IMR-90 (cell line): ENCODE data around the gene OLFML3. TPM values are rescaled to one million over a fixed set of nuclear protein-coding genes. Genes with fewer than 3 reads are reported as not detected.

Experiments
- ATAC-seq: fragments of 200-7000 bp; cut with Tn5 transposase; 2 replicates; pipeline ENCODE4 v1.9.1; 2020; ENCODE audit warnings: low read depth, mild to moderate bottlenecking, moderate library complexity
- BruUV-seq: library from RNA; stranded (reverse); fragments of 400-500 nt; replicated peaks from 2 replicates; lab custom pipeline; 2021; lab: Mats Ljungman, UMichigan
- CTCF ChIA-PET: fragments of 300-600 bp; formaldehyde crosslinking; extraction: SDS; loops from one replicate; lab custom pipeline; 2021; ENCODE audit warnings: antibody characterized with exemption; lab: Yijun Ruan, JAX
- POLR2A ChIA-PET: fragments of 300-600 bp; sonication (Branson Sonifier 250); formaldehyde crosslinking; loops from one replicate; lab custom pipeline; 2022; ENCODE audit warnings: antibody characterized with exemption; ENCODE audit not compliant: unreplicated experiment; lab: Charles Lee
- DNase-seq: peaks from one replicate; pipeline ENCODE4 v3.0.0; 2013
- H2AFZ ChIP-seq: replicated peaks from 2 replicates; pipeline ENCODE3; 2013; ENCODE audit warnings: low read length, mild to moderate bottlenecking; ENCODE audit not compliant: poor library complexity
- H2AK5ac ChIP-seq: 2 replicates; pipeline ENCODE4 v1.6.1; 2013; ENCODE audit warnings: low read depth, low read length, inconsistent platforms
- H2AK9ac ChIP-seq: replicated peaks from 2 replicates; pipeline ENCODE3; 2013; ENCODE audit warnings: mild to moderate bottlenecking, low read depth, low read length, moderate library complexity; ENCODE audit not compliant: poor library complexity
- H2BK120ac ChIP-seq: 2 replicates; pipeline ENCODE4 v1.6.1; 2013; ENCODE audit warnings: low read depth, low read length, inconsistent platforms
- H2BK15ac ChIP-seq: 3 replicates; pipeline ENCODE4 v1.6.1; 2013; ENCODE audit warnings: low read depth, low read length, inconsistent platforms
- H2BK20ac ChIP-seq: 2 replicates; pipeline ENCODE4 v1.6.1; 2013; ENCODE audit warnings: low read depth, mild to moderate bottlenecking, inconsistent platforms, low read length, moderate library complexity
- H2BK5ac ChIP-seq: 2 replicates; pipeline ENCODE4 v1.6.1; 2013; ENCODE audit warnings: mild to moderate bottlenecking, low read depth, low read length, inconsistent platforms; ENCODE audit not compliant: poor library complexity, severe bottlenecking
- H3K14ac ChIP-seq: replicated peaks from 2 replicates; pipeline ENCODE4 v1.6.1; 2013; ENCODE audit warnings: low read depth, low read length, inconsistent platforms
- H3K18ac ChIP-seq: 2 replicates; pipeline ENCODE4 v1.6.1; 2013; ENCODE audit warnings: low read depth, low read length, control low read depth
- H3K23ac ChIP-seq: 2 replicates; pipeline ENCODE4 v1.6.1; 2013; ENCODE audit warnings: low read depth, low read length, inconsistent platforms
- H3K27ac ChIP-seq: 2 replicates; pipeline ENCODE4 v1.5.1; 2013; ENCODE audit warnings: mild to moderate bottlenecking, control low read depth, low read length; ENCODE audit not compliant: insufficient read depth
- H3K27me3 ChIP-seq: 2 replicates; pipeline ENCODE4 v1.6.1; 2013; ENCODE audit warnings: low read length; ENCODE audit not compliant: control insufficient read depth, insufficient read depth
- H3K36me3 ChIP-seq: 2 replicates; pipeline ENCODE4 v1.6.1; 2013; ENCODE audit warnings: low read length, mixed read lengths; ENCODE audit not compliant: control insufficient read depth, insufficient read depth
- H3K4ac ChIP-seq: 2 replicates; pipeline ENCODE4 v1.6.1; 2013; ENCODE audit warnings: low read depth, low read length, inconsistent platforms
- H3K4me1 ChIP-seq: 2 replicates; pipeline ENCODE4 v1.6.1; 2013; ENCODE audit warnings: low read length, mixed read lengths; ENCODE audit not compliant: control insufficient read depth, insufficient read depth
- H3K4me2 ChIP-seq: 2 replicates; pipeline ENCODE4 v1.6.1; 2013; ENCODE audit warnings: low read depth, mild to moderate bottlenecking, control low read depth, low read length, moderate library complexity
- H3K4me3 ChIP-seq: 2 replicates; pipeline ENCODE4 v1.5.1; 2013; ENCODE audit warnings: low read depth, mild to moderate bottlenecking, control low read depth, low read length, moderate library complexity; ENCODE audit not compliant: insufficient read depth
- H3K56ac ChIP-seq: 2 replicates; pipeline ENCODE4 v1.6.1; 2013; ENCODE audit warnings: low read length, inconsistent platforms; ENCODE audit not compliant: insufficient read depth; ENCODE audit errors: extremely low read depth
- H3K79me1 ChIP-seq, 2 experiments: 2 replicates each; pipeline ENCODE4 v1.6.1; 2013; ENCODE audit warnings: low read length in 2 of 2, inconsistent platforms in 1 of 2, low read depth in 1 of 2
- H3K9ac ChIP-seq: 2 replicates; pipeline ENCODE4 v1.6.1; 2013; ENCODE audit warnings: low read depth, low read length, control low read depth
- H3K9me1 ChIP-seq: 2 replicates; pipeline ENCODE4 v1.6.1; 2013; ENCODE audit warnings: low read length, inconsistent platforms; ENCODE audit not compliant: insufficient read depth
- H3K9me3 ChIP-seq: 2 replicates; pipeline ENCODE4 v1.6.1; 2013; ENCODE audit warnings: low read length; ENCODE audit not compliant: control insufficient read depth, insufficient read depth
- H4K20me1 ChIP-seq: 2 replicates; pipeline ENCODE4 v1.6.1; 2013; ENCODE audit warnings: low read length, inconsistent platforms; ENCODE audit not compliant: insufficient read depth
- H4K5ac ChIP-seq: 2 replicates; pipeline ENCODE4 v1.6.1; 2013; ENCODE audit warnings: mild to moderate bottlenecking, low read depth, low read length, control low read depth
- H4K8ac ChIP-seq, 2 experiments: 2 replicates each; pipeline ENCODE4 v1.6.1; 2013; ENCODE audit warnings: low read depth in 2 of 2, low read length in 2 of 2, control low read depth in 1 of 2, inconsistent platforms in 1 of 2
- H4K91ac ChIP-seq: 2 replicates; pipeline ENCODE4 v1.6.1; 2013; ENCODE audit warnings: low read depth, low read length, inconsistent platforms; ENCODE audit not compliant: insufficient read depth
- BHLHE40 ChIP-seq: fragments of 150-350 bp; IDR thresholded peaks from 2 replicates; pipeline ENCODE4 v1.6.1; 2016; ENCODE audit warnings: mild to moderate bottlenecking, low read depth, low read length
- CEBPB ChIP-seq: IDR thresholded peaks from 2 replicates; pipeline ENCODE4 v1.6.1; 2012; ENCODE audit warnings: low read depth, low read length, improper control_type of control experiment
- FOS ChIP-seq: fragments of 150-350 bp; IDR thresholded peaks from 2 replicates; pipeline ENCODE4 v1.6.1; 2016; ENCODE audit warnings: low read depth, low read length
- MAFK ChIP-seq: IDR thresholded peaks from 2 replicates; pipeline ENCODE4 v1.6.1; 2012; ENCODE audit warnings: low read depth, low read length, improper control_type of control experiment
- MAZ ChIP-seq: IDR thresholded peaks from 2 replicates; pipeline ENCODE4 v1.6.1; 2012; ENCODE audit warnings: low read depth, mild to moderate bottlenecking, low read length, improper control_type of control experiment, moderate library complexity, borderline replicate concordance
- RAD21 ChIP-seq: IDR thresholded peaks from 2 replicates; pipeline ENCODE4 v1.6.1; 2012; ENCODE audit warnings: low read length, improper control_type of control experiment
- RFX5 ChIP-seq: IDR thresholded peaks from 2 replicates; pipeline ENCODE4 v1.8.0; 2012; ENCODE audit warnings: low read depth, mild to moderate bottlenecking, low read length, moderate library complexity
- WGBS, 2 experiments: methylation state at CpG; one replicate each; pipeline versions ENCODE4 v1.1.5 to v1.1.7; 2013; ENCODE audit warnings: missing lambda C conversion rate in 2 of 2; ENCODE audit not compliant: insufficient read length in 1 of 2; ENCODE audit errors: extremely low coverage in 2 of 2; 5-methylcytosine and 5-hydroxymethylcytosine counted together
- dilution Hi-C: fragments of 300-500 bp; cut with HindIII; formaldehyde crosslinking; loops from one replicate; pipeline ENCODE4 v1.14.3; 2018; ENCODE audit warnings: low sequenced_read_pairs; ENCODE audit not compliant: unreplicated experiment
- in situ Hi-C: fragments of 300-500 bp; cut with MboI; formaldehyde crosslinking; loops from 3 replicates; pipeline ENCODE4 v1.14.3; 2019; ENCODE audit warnings: low sequenced_read_pairs, inconsistent platforms, mixed read lengths
- intact Hi-C: fragments of 100-400 bp; cut with micrococcal nuclease; formaldehyde crosslinking; loops from 2 replicates; pipeline ENCODE4 v1.10.0; 2022
- polyA plus RNA-seq, 3 experiments: library from polyadenylated mRNA; depleted of rRNA; stranded (reverse); fragments of >200 nt; gene quantifications; 2 replicates each; pipeline ENCODE4 v1.2.3, GENCODE V29; 2012; ENCODE audit warnings: low replicate concordance in 1 of 3
- total RNA-seq: library from RNA; depleted of rRNA; stranded (reverse); fragments of >200 nt; gene quantifications from 2 replicates; pipeline ENCODE4 v1.2.3, GENCODE V29; 2012

OLFML3 gene
- total and polyA plus RNA-seq, 2 of the 4 experiments (the other 2 are of a cell fraction) = 40.9 to 71.3 TPM

- Histone ChIP-seq H3K14ac (no peak overlapping the region), H3K4me2 (no peak overlapping the region), H3K9me1 (peaks cover 15% of the 10 kb centered on the region), H3K9ac (no peak overlapping the region), H3K79me1 (peaks cover 21 to 60% of the 10 kb centered on the region in 2 experiments), H3K4me1 (peaks cover 2% of the 10 kb centered on the region; the same call in 1 of the 2 replicates), H4K5ac (no peak overlapping the region), H2BK5ac (no peak overlapping the region), H3K4me3 (no peak overlapping the region), H3K18ac (no peak overlapping the region), H3K36me3 (peaks cover 12% of the 10 kb centered on the region), H3K27me3 (no peaks in the 10 kb centered on the region), H4K8ac (no peak overlapping the region), H2BK15ac (no peak overlapping the region), H3K9me3 (no peaks in the 10 kb centered on the region), H2BK120ac (no peak overlapping the region), H3K4ac (no peak overlapping the region), H4K91ac (no peak overlapping the region), H4K20me1 (peaks cover 54% of the 10 kb centered on the region), H3K56ac (no peak overlapping the region), H2AFZ (no peak overlapping the region), H2AK9ac (no peak overlapping the region), H3K27ac (no peak overlapping the region), H2AK5ac (no peak overlapping the region), H3K23ac (no peak overlapping the region), H2BK20ac (no peak overlapping the region)
- ChIA-PET POLR2A (interaction anchor here (0.6 kb wide), 2 partner anchors 175 to 325 kb away, joined by 4 read pairs; no protein-coding TSS in a partner anchor), CTCF (no interaction called here)
- dilution Hi-C loops (no loop called here), intact Hi-C loops (loop anchor here (10.0 kb wide), 1 partner anchor 793 kb away; no protein-coding TSS in a partner anchor), in situ Hi-C loops (no loop called here)
- BruUV-seq = no TSS peak
- DNase-seq (no peak), ATAC-seq (no peak)
- WGBS, 2 experiments = 100% methylated on average over 1 of the region's 5 CpGs; no CpG with 5 or more reads in 1 of the 2 experiments
- TF ChIP-seq RFX5 = no peak
- no peak for TF ChIP-seq RAD21
- no peak for TF ChIP-seq MAZ
- TF ChIP-seq FOS = no peak
- TF ChIP-seq BHLHE40 = no peak
- TF ChIP-seq CEBPB = no peak
- TF ChIP-seq MAFK = no peak
Observed at GRCh38 chr1:113938192-113938591, 41.1 kb upstream of the OLFML3 start.
